ENCODE measurements around the gene GRIK4.

The GRIK4 gene

DNA sequence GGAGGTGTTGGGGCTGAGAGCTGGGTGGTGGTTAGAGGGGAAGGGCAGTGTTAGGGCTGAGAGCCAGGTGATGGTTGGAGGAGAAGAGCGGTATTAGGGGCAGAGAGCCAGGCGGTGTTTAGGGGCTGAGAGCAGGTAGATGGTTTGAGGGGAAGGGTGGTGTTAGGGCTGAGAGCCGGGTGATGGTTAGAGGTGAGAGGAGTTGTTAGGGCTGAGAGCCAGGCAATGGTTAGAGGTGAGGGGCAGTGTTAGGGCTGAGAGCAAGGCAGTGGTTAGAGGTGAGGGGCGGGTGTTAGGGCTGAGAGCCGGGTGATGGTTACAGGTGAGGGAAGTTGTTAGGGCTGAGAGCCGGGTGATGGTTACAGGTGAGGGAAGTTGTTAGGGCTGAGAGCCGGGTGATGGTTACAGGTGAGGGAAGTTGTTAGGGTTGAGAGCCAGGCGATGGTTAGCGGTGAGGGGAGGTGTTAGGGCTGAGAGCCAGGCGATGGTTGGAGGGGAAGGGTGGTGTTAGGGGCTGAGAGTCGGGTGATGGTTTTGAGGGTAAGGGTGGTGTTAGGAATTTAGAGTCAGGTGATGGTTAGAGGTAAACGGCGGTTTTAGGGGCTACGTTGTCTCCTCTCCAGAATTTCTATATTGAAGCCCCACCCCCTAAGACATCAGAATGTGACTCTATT, 282.4 kb downstream of the GRIK4 start:
- TF ChIP-seq, protein P1, sequence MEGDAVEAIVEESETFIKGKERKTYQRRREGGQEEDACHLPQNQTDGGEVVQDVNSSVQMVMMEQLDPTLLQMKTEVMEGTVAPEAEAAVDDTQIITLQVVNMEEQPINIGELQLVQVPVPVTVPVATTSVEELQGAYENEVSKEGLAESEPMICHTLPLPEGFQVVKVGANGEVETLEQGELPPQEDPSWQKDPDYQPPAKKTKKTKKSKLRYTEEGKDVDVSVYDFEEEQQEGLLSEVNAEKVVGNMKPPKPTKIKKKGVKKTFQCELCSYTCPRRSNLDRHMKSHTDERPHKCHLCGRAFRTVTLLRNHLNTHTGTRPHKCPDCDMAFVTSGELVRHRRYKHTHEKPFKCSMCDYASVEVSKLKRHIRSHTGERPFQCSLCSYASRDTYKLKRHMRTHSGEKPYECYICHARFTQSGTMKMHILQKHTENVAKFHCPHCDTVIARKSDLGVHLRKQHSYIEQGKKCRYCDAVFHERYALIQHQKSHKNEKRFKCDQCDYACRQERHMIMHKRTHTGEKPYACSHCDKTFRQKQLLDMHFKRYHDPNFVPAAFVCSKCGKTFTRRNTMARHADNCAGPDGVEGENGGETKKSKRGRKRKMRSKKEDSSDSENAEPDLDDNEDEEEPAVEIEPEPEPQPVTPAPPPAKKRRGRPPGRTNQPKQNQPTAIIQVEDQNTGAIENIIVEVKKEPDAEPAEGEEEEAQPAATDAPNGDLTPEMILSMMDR (conservative IDR thresholded peaks at IDR 0.05; ENCODE audit: low read depth, low read length) = no peak
- DNase-seq (ENCODE audit: low read depth) = no peak
- H3K4me3 ChIP-seq (ENCODE audit: low read length) = no peak overlapping the region

DNA sequence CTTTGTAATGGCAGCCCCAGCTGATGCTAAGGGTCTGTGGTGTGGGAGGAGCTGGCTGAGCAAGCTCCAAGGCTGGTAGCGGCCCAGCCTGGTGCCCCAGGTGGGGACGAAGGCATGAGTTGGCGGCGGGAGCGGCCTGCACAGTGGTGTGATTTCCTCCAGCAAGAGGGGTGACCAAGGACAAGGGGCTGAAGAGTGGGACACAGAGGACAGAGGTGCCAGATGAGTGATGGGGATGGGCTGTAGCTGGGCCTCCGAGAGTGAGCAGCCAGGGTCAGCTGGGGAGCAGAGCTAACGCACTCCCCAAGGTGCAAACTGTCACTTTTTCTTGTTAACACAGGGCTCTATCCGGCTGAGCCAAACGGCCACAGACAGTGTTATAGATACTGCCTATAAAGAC, 283.2 kb downstream of the GRIK4 start:
- no peak for DNase-seq (ENCODE audit: low read depth)
- H3K4me3 ChIP-seq (ENCODE audit: low read length) = no peak overlapping the region

DNA sequence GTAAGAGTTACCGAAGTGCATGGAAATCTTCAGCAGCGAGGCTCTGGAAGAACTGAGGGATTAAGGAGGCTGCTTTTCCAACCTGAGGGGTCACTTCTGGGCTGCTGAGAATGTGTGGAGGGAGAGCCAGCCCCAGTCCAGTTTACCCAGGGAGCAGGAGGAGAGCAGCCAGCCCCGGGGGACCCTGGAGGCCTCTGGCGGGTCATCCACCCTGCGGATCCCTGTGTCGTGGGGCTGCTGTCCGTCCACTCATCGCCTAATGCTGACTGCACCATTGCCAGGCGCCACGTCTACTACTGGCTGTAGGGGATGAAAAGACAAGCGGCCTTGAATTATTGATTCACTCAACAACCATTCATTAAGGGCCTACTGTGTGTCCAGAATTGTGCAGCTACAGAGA, 283.6 kb downstream of the GRIK4 start:
- no peak for DNase-seq (ENCODE audit: low read depth)
- H3K4me3 ChIP-seq (ENCODE audit: low read length) = no peak overlapping the region
- TF ChIP-seq, protein P1 (conservative IDR thresholded peaks at IDR 0.05; ENCODE audit: low read depth, low read length) = no peak

More for the DNA sequence above, 283.2 kb downstream of the GRIK4 start:
- TF ChIP-seq, protein P1 (conservative IDR thresholded peaks at IDR 0.05; ENCODE audit: low read depth, low read length) = no peak

DNA sequence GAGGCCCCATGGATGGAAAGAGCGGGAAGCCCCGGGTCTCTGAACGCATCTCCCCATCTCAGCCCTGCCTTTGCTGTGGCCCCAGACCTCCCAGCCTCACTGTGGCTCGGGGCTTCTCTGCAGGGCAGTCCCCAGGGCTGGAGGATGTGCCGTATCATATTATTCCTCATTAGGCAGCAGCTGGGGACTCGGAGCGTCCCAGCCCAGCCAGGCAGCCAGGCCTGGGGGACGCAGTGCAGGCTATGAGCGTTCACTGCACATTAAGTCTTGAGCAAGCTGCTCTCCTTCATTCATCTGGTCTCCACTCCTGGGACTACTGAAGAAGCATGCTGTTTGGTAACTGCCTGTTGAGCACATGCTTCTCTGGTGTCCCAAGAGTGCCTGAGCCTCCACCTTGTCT, 285.6 kb downstream of the GRIK4 start:
- no peak for DNase-seq (ENCODE audit: low read depth)
- TF ChIP-seq, protein P1 (conservative IDR thresholded peaks at IDR 0.05; ENCODE audit: low read depth, low read length) = no peak
- no peak overlapping the region for H3K4me3 ChIP-seq (ENCODE audit: low read length)

DNA sequence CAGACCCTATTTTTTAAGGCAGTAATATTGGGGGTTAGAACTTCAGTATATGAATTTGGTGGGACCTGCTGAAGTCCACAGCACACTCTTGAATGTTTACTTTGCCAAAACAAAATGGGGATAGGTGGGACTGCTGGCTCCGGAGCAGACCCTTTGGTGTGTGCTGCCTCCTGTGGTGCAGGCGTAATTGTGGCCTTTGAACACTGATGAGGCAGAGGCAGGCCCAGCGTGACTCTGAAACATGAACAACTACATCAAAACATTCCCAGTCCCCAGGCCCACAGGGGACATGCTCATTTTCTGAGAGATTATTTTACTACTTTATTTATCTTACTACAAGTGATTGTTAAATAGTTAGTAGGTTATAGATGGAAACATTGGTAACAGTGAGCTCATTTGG, 287.3 kb downstream of the GRIK4 start:
- DNase-seq (ENCODE audit: low read depth) = no peak
- TF ChIP-seq, protein P1 (conservative IDR thresholded peaks at IDR 0.05; ENCODE audit: low read depth, low read length) = no peak
- no peak overlapping the region for H3K4me3 ChIP-seq (ENCODE audit: low read length)

DNA sequence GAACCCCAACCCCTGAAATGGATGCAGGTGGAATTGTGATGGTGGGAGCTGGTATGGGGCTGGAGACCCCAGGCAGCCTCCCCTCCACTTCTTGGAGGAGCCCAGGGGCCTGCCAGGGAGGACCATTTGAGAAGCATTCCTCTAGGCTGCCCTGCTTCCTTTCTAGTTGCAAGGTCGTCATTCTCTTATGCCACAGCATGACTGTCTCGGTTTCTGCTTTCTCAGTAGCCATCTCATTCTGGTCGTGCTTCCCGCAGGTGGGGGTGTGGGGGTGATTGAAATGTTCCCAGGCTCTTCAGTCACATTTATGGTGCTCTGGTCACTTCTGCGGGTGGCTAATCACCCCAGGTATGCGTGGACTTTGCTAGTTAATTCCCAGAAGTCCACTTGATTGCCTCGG, 288.7 kb downstream of the GRIK4 start:
- TF ChIP-seq, protein P1 (conservative IDR thresholded peaks at IDR 0.05; ENCODE audit: low read depth, low read length) = no peak
- peak; percentile 15 for DNase-seq (ENCODE audit: low read depth)
- H3K4me3 ChIP-seq (ENCODE audit: low read length) = no peak overlapping the region

Measured in retinal pigment epithelial cell (primary cell).